GM12878 (cell line): ENCODE data around the gene SLC25A42.

Experiments used
- BRCA1 ChIP-seq: IDR thresholded peaks from 2 replicates; pipeline ENCODE4 v1.6.1; 2011; ENCODE audit warnings: low read depth, low read length, improper control_type of control experiment
- DPF2 ChIP-seq: fragments of 450-650 bp; IDR thresholded peaks from 2 replicates; pipeline ENCODE4 v1.6.1; 2017; ENCODE audit warnings: mild to moderate bottlenecking
- HDAC2 ChIP-seq: fragments of 200-600 bp; sonication (generic); IDR thresholded peaks from 2 replicates; pipeline ENCODE4 v1.6.1; 2017
- MEF2A ChIP-seq: IDR thresholded peaks from 2 replicates; pipeline ENCODE4 v1.6.1; 2011; ENCODE audit warnings: low read depth, mild to moderate bottlenecking, low read length, moderate library complexity; ENCODE audit not compliant: insufficient read depth
- MTA3 ChIP-seq: IDR thresholded peaks from 2 replicates; pipeline ENCODE4 v1.6.1; 2012; ENCODE audit warnings: low read length, inconsistent platforms, borderline replicate concordance
- NR2C2 ChIP-seq: IDR thresholded peaks from 2 replicates; pipeline ENCODE4 v1.6.1; 2011; ENCODE audit warnings: borderline replicate concordance, low read depth; ENCODE audit not compliant: control insufficient read depth, insufficient read length
- PAX5 ChIP-seq: IDR thresholded peaks from 2 replicates; pipeline ENCODE4 v1.6.1; 2011; ENCODE audit warnings: low read depth, low read length, borderline replicate concordance
- POLR2A ChIP-seq: IDR thresholded peaks from 2 replicates; pipeline ENCODE4 v1.6.1; 2011; ENCODE audit warnings: low read depth, mild to moderate bottlenecking, low read length
- TAF1 ChIP-seq: IDR thresholded peaks from 2 replicates; pipeline ENCODE4 v1.6.1; 2011; ENCODE audit warnings: mild to moderate bottlenecking, low read depth, low read length, borderline replicate concordance
- ZBED1 ChIP-seq: IDR thresholded peaks from 2 replicates; pipeline ENCODE4 v1.6.1; 2016; ENCODE audit warnings: borderline replicate concordance
- TF ChIP-seq, protein P1 (sequence below), 3 experiments: IDR thresholded peaks in 2 of 3; conservative IDR thresholded peaks in 1 of 3; 2 replicates each; pipeline ENCODE4 v1.5.1; 2011; ENCODE audit warnings: low read depth in 3 of 3, low read length in 3 of 3, mild to moderate bottlenecking in 3 of 3, control low read depth in 2 of 3, moderate library complexity in 2 of 3, inconsistent platforms in 1 of 3, mixed read lengths in 1 of 3; ENCODE audit not compliant: control insufficient read depth in 2 of 3, insufficient read depth in 1 of 3; ENCODE audit errors: extremely low read depth in 1 of 3

DNA sequence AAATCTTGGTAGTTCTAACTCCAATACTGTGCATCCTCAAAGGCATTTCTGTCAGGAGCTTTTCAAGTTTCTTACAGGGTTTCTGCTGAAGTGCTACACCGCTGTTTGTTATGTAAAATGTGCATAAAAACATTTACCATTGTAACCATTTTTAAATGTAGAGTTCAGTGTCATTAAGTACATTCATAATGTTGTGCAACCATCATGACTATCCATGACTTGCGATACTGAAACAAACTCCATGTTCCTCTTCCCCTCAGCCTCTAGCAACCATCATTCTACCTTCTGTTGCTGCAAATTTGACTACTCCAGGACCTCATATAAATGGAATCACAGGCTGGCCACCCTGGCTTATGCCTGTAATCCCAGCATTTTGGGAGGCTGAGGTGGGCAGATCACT lies 14.4 kb upstream of the SLC25A42 start:
- TF ChIP-seq ZBED1 (no peak), BRCA1 (no peak), NR2C2 (no peak), POLR2A (no peak), PAX5 (no peak), DPF2 (no peak), TAF1 (no peak), MEF2A (no peak), MTA3 (no peak), HDAC2 (no peak)
- TF ChIP-seq, protein P1, sequence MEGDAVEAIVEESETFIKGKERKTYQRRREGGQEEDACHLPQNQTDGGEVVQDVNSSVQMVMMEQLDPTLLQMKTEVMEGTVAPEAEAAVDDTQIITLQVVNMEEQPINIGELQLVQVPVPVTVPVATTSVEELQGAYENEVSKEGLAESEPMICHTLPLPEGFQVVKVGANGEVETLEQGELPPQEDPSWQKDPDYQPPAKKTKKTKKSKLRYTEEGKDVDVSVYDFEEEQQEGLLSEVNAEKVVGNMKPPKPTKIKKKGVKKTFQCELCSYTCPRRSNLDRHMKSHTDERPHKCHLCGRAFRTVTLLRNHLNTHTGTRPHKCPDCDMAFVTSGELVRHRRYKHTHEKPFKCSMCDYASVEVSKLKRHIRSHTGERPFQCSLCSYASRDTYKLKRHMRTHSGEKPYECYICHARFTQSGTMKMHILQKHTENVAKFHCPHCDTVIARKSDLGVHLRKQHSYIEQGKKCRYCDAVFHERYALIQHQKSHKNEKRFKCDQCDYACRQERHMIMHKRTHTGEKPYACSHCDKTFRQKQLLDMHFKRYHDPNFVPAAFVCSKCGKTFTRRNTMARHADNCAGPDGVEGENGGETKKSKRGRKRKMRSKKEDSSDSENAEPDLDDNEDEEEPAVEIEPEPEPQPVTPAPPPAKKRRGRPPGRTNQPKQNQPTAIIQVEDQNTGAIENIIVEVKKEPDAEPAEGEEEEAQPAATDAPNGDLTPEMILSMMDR (IDR thresholded peaks at IDR 0.05 in 2 of 3, conservative IDR thresholded peaks at IDR 0.05 in 1 of 3; ENCODE audit: control insufficient read depth in 2 of 3, extremely low read depth in 1 of 3, insufficient read depth in 1 of 3, low read depth in 3 of 3, low read length in 3 of 3), result no peak
